ENCODE data around the gene ZNF83. TPM values are rescaled to one million over a fixed set of nuclear protein-coding genes. Genes with fewer than 3 reads are reported as not detected.

ZNF83 gene
- total RNA-seq, 1 experiment from 2014 or later: 54.6 TPM

GRCh38 chr19:52662631-52663030, 24.5 kb upstream of the ZNF83 start:
- H3K9me2 ChIP-seq (ENCODE audit: insufficient read depth): no peaks in the 10 kb centered on the region
- H3K27ac ChIP-seq: 0 out of 2 replicates have a peak overlapping the region, but pooled peaks have one; percentile 21
- POLR2A ChIA-PET (ENCODE audit: unreplicated experiment): no interaction called here
- H3F3A ChIP-seq (ENCODE audit: insufficient read depth, low read depth): peaks cover 6% of the 10 kb centered on the region; the same call in 1 of the 2 replicates
- peaks cover 22% of the 10 kb centered on the region for H3K36me3 ChIP-seq (ENCODE audit: low read depth)
- H4K20me1 ChIP-seq (ENCODE audit: insufficient read depth): no peaks in the 10 kb centered on the region
- no peak overlapping the region for H3K4me3 ChIP-seq
- H3K4me2 ChIP-seq: no peak overlapping the region
- DNase-seq: peak; percentile 49 to 73
- H3K4me1 ChIP-seq (replicated peaks; ENCODE audit: insufficient read depth): peaks cover 13% of the 10 kb centered on the region
- H3K27me3 ChIP-seq (ENCODE audit: insufficient read depth, low read depth): no peaks in the 10 kb centered on the region
- no peak for TF ChIP-seq CTCF (conservative IDR thresholded peaks at IDR 0.05)
- no peak for TF ChIP-seq EZH2 (IDR thresholded peaks at IDR 0.05; ENCODE audit: low read depth)
- no peak overlapping the region for H2AFZ ChIP-seq
- intact Hi-C loops (cut with micrococcal nuclease; ENCODE audit: unreplicated experiment): no loop called here
- CTCF ChIA-PET: no interaction called here
- no TSS peak for BruUV-seq (replicated peaks)
- no peaks in the 10 kb centered on the region for H3K79me2 ChIP-seq (ENCODE audit: low read depth)
- H3K9me3 ChIP-seq (ENCODE audit: insufficient read depth, low read depth): peaks cover 7% of the 10 kb centered on the region

- no peaks in the 10 kb centered on the region for H3K79me2 ChIP-seq (ENCODE audit: low read depth)
- CTCF ChIA-PET: no interaction called here
- peaks cover 6% of the 10 kb centered on the region; the same call in 1 of the 2 replicates for H3F3A ChIP-seq (ENCODE audit: insufficient read depth, low read depth)
- peaks cover 13% of the 10 kb centered on the region for H3K4me1 ChIP-seq (replicated peaks; ENCODE audit: insufficient read depth)
- H3K4me2 ChIP-seq: no peak overlapping the region
- no peak overlapping the region for H2AFZ ChIP-seq
- peaks cover 7% of the 10 kb centered on the region for H3K9me3 ChIP-seq (ENCODE audit: insufficient read depth, low read depth)
- no peak overlapping the region for H3K27ac ChIP-seq
- no peak for DNase-seq
- H3K9me2 ChIP-seq (ENCODE audit: insufficient read depth): no peaks in the 10 kb centered on the region
- intact Hi-C loops (cut with micrococcal nuclease; ENCODE audit: unreplicated experiment): no loop called here
- TF ChIP-seq CTCF (conservative IDR thresholded peaks at IDR 0.05) (no peak), EZH2 (IDR thresholded peaks at IDR 0.05; ENCODE audit: low read depth) (no peak)
- H4K20me1 ChIP-seq (ENCODE audit: insufficient read depth): no peaks in the 10 kb centered on the region
- no TSS peak for BruUV-seq (replicated peaks)
- H3K4me3 ChIP-seq: no peak overlapping the region
- POLR2A ChIA-PET (ENCODE audit: unreplicated experiment): no interaction called here
- no peaks in the 10 kb centered on the region for H3K27me3 ChIP-seq (ENCODE audit: insufficient read depth, low read depth)
- H3K36me3 ChIP-seq (ENCODE audit: low read depth): peaks cover 22% of the 10 kb centered on the region
Observed at GRCh38 chr19:52660981-52661380, 22.8 kb upstream of the ZNF83 start.

GRCh38 chr19:52659013-52659412, 20.9 kb upstream of the ZNF83 start:
- intact Hi-C loops (cut with micrococcal nuclease; ENCODE audit: unreplicated experiment): no loop called here
- Histone ChIP-seq H3K9me3 (ENCODE audit: insufficient read depth, low read depth) (no peaks in the 10 kb centered on the region; the same call in none of the 2 replicates), H3F3A (ENCODE audit: insufficient read depth, low read depth) (peaks cover 6% of the 10 kb centered on the region; the same call in 1 of the 2 replicates), H3K4me3 (no peak overlapping the region), H4K20me1 (ENCODE audit: insufficient read depth) (no peaks in the 10 kb centered on the region), H3K27ac (no peak overlapping the region), H3K36me3 (ENCODE audit: low read depth) (peaks cover 34% of the 10 kb centered on the region), H3K4me2 (no peak overlapping the region), H2AFZ (no peak overlapping the region), H3K27me3 (ENCODE audit: insufficient read depth, low read depth) (no peaks in the 10 kb centered on the region), H3K9me2 (ENCODE audit: insufficient read depth) (no peaks in the 10 kb centered on the region), H3K4me1 (replicated peaks; ENCODE audit: insufficient read depth) (0 out of 2 replicates have a peak, but pooled peaks cover 3% of the 10 kb centered on the region), H3K79me2 (ENCODE audit: low read depth) (no peaks in the 10 kb centered on the region)
- CTCF ChIA-PET: interaction anchor here (0.6 kb wide), 1 partner anchor 41 kb away, joined by 7 read pairs; no protein-coding TSS in a partner anchor
- no TSS peak for BruUV-seq (replicated peaks)
- POLR2A ChIA-PET (ENCODE audit: unreplicated experiment): no interaction called here
- no peak for DNase-seq
- no peak for TF ChIP-seq CTCF (conservative IDR thresholded peaks at IDR 0.05)
- TF ChIP-seq EZH2 (IDR thresholded peaks at IDR 0.05; ENCODE audit: low read depth): no peak
